Measurements from ENCODE around the gene BFSP2.

BFSP2 gene

GRCh38 chr3:133393691-133394474 is 6.0 kb upstream of the BFSP2 start:
- no peak for TF ChIP-seq CTCF (IDR thresholded peaks at IDR 0.05; ENCODE audit: insufficient read depth, low read length, missing control alignments)
- no peak overlapping the region for H3K4me3 ChIP-seq (ENCODE audit: low read depth, low read length)
- ChIA-PET CTCF (interaction anchor here (1.9 to 24.0 kb wide), 2 partner anchors 9 to 355 kb away, joined by 7 to 297 read pairs; partner anchors contain the start of gene TMEM108), POLR2A (no interaction called here)
- DNase-seq (ENCODE audit: low read depth, low spot score): no peak

GRCh38 chr3:133394561-133395311 is 5.1 kb upstream of the BFSP2 start:
- ChIA-PET POLR2A (no interaction called here), CTCF (interaction anchor here (0.9 to 24.0 kb wide), 4 partner anchors 9 to 355 kb away, joined by 3 to 297 read pairs (median 5); partner anchors contain the start of gene TMEM108)
- TF ChIP-seq CTCF (IDR thresholded peaks at IDR 0.05; ENCODE audit: insufficient read depth, low read length, missing control alignments): no peak
- DNase-seq (ENCODE audit: low read depth, low spot score): no peak
- no peak overlapping the region for H3K4me3 ChIP-seq (ENCODE audit: low read depth, low read length)

- CTCF ChIA-PET: interaction anchor here (0.7 to 24.0 kb wide), 2 partner anchors 358 to 668 kb away, joined by 3 to 297 read pairs; partner anchors contain the start of gene TMEM108
- TF ChIP-seq CTCF (IDR thresholded peaks at IDR 0.05; ENCODE audit: insufficient read depth, low read length, missing control alignments): no peak
- POLR2A ChIA-PET: no interaction called here
- no peak overlapping the region for H3K4me3 ChIP-seq (ENCODE audit: low read depth, low read length)
- no peak for DNase-seq (ENCODE audit: low read depth, low spot score)
Measured at GRCh38 chr3:133396906-133397305, 3.0 kb upstream of the BFSP2 start.

GRCh38 chr3:133401374-133402135 is 1.7 kb downstream of the BFSP2 start:
- no peak for DNase-seq (ENCODE audit: low read depth, low spot score)
- no peak for TF ChIP-seq CTCF (IDR thresholded peaks at IDR 0.05; ENCODE audit: insufficient read depth, low read length, missing control alignments)
- ChIA-PET POLR2A (no interaction called here), CTCF (interaction anchor here (0.9 to 1.6 kb wide), 5 partner anchors 15 to 675 kb away, joined by 3 to 4 read pairs (median 3); no protein-coding TSS in a partner anchor)
- no peak overlapping the region for H3K4me3 ChIP-seq (ENCODE audit: low read depth, low read length)

GRCh38 chr3:133404920-133405319 is 5.1 kb downstream of the BFSP2 start:
- CTCF ChIA-PET: interaction anchor here (1.0 to 1.4 kb wide), 2 partner anchors 10 to 17 kb away, joined by 3 to 4 read pairs; no protein-coding TSS in a partner anchor
- no peak for DNase-seq (ENCODE audit: low read depth, low spot score)
- H3K4me3 ChIP-seq (ENCODE audit: low read depth, low read length): no peak overlapping the region
- POLR2A ChIA-PET: no interaction called here
- TF ChIP-seq CTCF (IDR thresholded peaks at IDR 0.05; ENCODE audit: insufficient read depth, low read length, missing control alignments): no peak
